Ovary (tissue), 3 donors: ENCODE measurements around the gene HDC.

ENCODE experiments used
- POLR2A ChIP-seq: fragments of 450-650 bp; IDR thresholded peaks from one replicate; pipeline ENCODE4 v1.6.1; 2017; ENCODE audit warnings: antibody characterized with exemption, mild to moderate bottlenecking, moderate library complexity
- TF ChIP-seq, protein P1 (sequence below), 3 donors: fragments of 450-650 bp in 2 of 3; fragments of 200-600 bp in 1 of 3; IDR thresholded peaks; one replicate each; pipeline versions ENCODE4 v1.5.1 to v1.8.0; 2016 to 2022; ENCODE audit warnings: antibody characterized with exemption in 3 of 3, mild to moderate bottlenecking in 1 of 3
- donor health status: DM: no; HTN: no; CAD: no.

- TF ChIP-seq, protein P1, sequence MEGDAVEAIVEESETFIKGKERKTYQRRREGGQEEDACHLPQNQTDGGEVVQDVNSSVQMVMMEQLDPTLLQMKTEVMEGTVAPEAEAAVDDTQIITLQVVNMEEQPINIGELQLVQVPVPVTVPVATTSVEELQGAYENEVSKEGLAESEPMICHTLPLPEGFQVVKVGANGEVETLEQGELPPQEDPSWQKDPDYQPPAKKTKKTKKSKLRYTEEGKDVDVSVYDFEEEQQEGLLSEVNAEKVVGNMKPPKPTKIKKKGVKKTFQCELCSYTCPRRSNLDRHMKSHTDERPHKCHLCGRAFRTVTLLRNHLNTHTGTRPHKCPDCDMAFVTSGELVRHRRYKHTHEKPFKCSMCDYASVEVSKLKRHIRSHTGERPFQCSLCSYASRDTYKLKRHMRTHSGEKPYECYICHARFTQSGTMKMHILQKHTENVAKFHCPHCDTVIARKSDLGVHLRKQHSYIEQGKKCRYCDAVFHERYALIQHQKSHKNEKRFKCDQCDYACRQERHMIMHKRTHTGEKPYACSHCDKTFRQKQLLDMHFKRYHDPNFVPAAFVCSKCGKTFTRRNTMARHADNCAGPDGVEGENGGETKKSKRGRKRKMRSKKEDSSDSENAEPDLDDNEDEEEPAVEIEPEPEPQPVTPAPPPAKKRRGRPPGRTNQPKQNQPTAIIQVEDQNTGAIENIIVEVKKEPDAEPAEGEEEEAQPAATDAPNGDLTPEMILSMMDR (IDR thresholded peaks at IDR 0.05): no peak
- TF ChIP-seq POLR2A: no peak
Observed at GRCh38 chr15:50257332-50257731, 8.2 kb downstream of the HDC start.
